H1 (cell line): ENCODE results near the gene LRBA. TPM values are rescaled to one million over a fixed set of nuclear protein-coding genes. Genes with fewer than 3 reads are reported as not detected.

Experiments used
- CTCF ChIA-PET: fragments of 300-600 bp; sonication (Branson Sonifier 250); formaldehyde crosslinking; loops from one replicate; lab custom pipeline; 2021; ENCODE audit not compliant: partially characterized antibody; lab: Charles Lee
- POLR2A ChIA-PET: fragments of 300-600 bp; sonication (Branson Sonifier 250); formaldehyde crosslinking; loops from one replicate; lab custom pipeline; 2021; ENCODE audit warnings: inconsistent platforms; ENCODE audit not compliant: partially characterized antibody; lab: Charles Lee
- DNase-seq, 2 experiments: peaks; one replicate each; pipeline versions ENCODE4 v3.0.0 to v3.0.0-alpha.2; 2010 to 2022; ENCODE audit warnings: low spot score in 2 of 2, low read depth in 1 of 2, mixed read lengths in 1 of 2
- FAIRE-seq: peaks from 2 replicates; lab custom pipeline; 2011; peaks lifted over from hg19 to GRCh38; lab: Jason Lieb, UNC
- H2AFZ ChIP-seq: 2 replicates; pipeline ENCODE4 v1.8.1; 2012; ENCODE audit warnings: low read length, inconsistent platforms
- H2AK5ac ChIP-seq: 2 replicates; pipeline ENCODE4 v1.6.1; 2013; ENCODE audit warnings: low read depth, low read length
- H2BK120ac ChIP-seq: replicated peaks from 2 replicates; pipeline ENCODE3; 2013; ENCODE audit warnings: low read depth, low read length, inconsistent platforms
- H2BK12ac ChIP-seq: 2 replicates; pipeline ENCODE4 v1.6.1; 2013; ENCODE audit warnings: low read depth, low read length
- H2BK15ac ChIP-seq: 2 replicates; pipeline ENCODE4 v1.6.1; 2013; ENCODE audit warnings: low read length
- H2BK20ac ChIP-seq: 2 replicates; pipeline ENCODE4 v1.6.1; 2013; ENCODE audit warnings: low read length
- H2BK5ac ChIP-seq: 2 replicates; pipeline ENCODE4 v1.6.1; 2013; ENCODE audit warnings: low read depth, low read length
- H3K14ac ChIP-seq: 2 replicates; pipeline ENCODE4 v1.6.1; 2013; ENCODE audit warnings: inconsistent platforms; ENCODE audit not compliant: insufficient read length
- H3K18ac ChIP-seq: 2 replicates; pipeline ENCODE4 v1.6.1; 2013; ENCODE audit warnings: low read length; ENCODE audit errors: extremely low read depth
- H3K23ac ChIP-seq: 2 replicates; pipeline ENCODE4 v1.6.1; 2013; ENCODE audit warnings: inconsistent platforms; ENCODE audit not compliant: insufficient read length
- H3K23me2 ChIP-seq: 2 replicates; pipeline ENCODE4 v1.6.1; 2013; ENCODE audit warnings: low read depth, low read length
- H3K27ac ChIP-seq: 2 replicates; pipeline ENCODE4 v1.6.1; 2011; ENCODE audit warnings: low read depth, low read length, inconsistent platforms
- H3K27me3 ChIP-seq, 4 experiments: replicated peaks in 1 of 4; 1 replicate in 1 of 4; 2 replicates in 3 of 4; pipeline versions ENCODE4 v1.6.1 to v1.8.1; 2011 to 2013; ENCODE audit warnings: low read length in 3 of 4, mild to moderate bottlenecking in 3 of 4, inconsistent platforms in 2 of 4, mixed read lengths in 2 of 4, moderate library complexity in 1 of 4; ENCODE audit not compliant: control insufficient read depth in 3 of 4, insufficient read depth in 3 of 4; ENCODE audit errors: extremely low read depth in 1 of 4
- H3K36me3 ChIP-seq, 4 experiments: 2 replicates each; pipeline versions ENCODE4 v1.6.1 to v1.8.1; 2011 to 2013; ENCODE audit warnings: mild to moderate bottlenecking in 4 of 4, low read length in 3 of 4, moderate library complexity in 2 of 4, control low read depth in 1 of 4, inconsistent platforms in 1 of 4; ENCODE audit not compliant: insufficient read depth in 4 of 4, control insufficient read depth in 2 of 4
- H3K4ac ChIP-seq: replicated peaks from 2 replicates; pipeline ENCODE3; 2013; ENCODE audit warnings: low read length, low read depth, mixed read lengths, inconsistent platforms; ENCODE audit not compliant: insufficient read length
- H3K4me1 ChIP-seq, 4 experiments: replicated peaks in 1 of 4; 1 replicate in 1 of 4; 2 replicates in 3 of 4; pipeline versions ENCODE4 v1.6.1 to v1.8.1; 2011 to 2013; ENCODE audit warnings: low read length in 3 of 4, inconsistent platforms in 2 of 4, mixed read lengths in 1 of 4; ENCODE audit not compliant: insufficient read depth in 4 of 4, control insufficient read depth in 3 of 4
- H3K4me2 ChIP-seq, 2 experiments: 2 replicates each; pipeline versions ENCODE4 v1.6.1 to v1.8.1; 2011 to 2013; ENCODE audit warnings: low read depth in 2 of 2, low read length in 2 of 2, control low read depth in 1 of 2, inconsistent platforms in 1 of 2, mild to moderate bottlenecking in 1 of 2; ENCODE audit not compliant: insufficient read depth in 1 of 2
- H3K4me3 ChIP-seq, 4 experiments: fragments of 200-600, 300-600 bp in 1 of 4; sonication (generic), shearing (Covaris generic), sonication (Bioruptor Twin) in 1 of 4; 2 replicates each; pipeline versions ENCODE4 v1.5.1 to v1.8.1; 2011 to 2016; ENCODE audit warnings: low read length in 4 of 4, low read depth in 3 of 4, control low read depth in 2 of 4, inconsistent platforms in 2 of 4, mild to moderate bottlenecking in 2 of 4, mixed read lengths in 1 of 4, moderate library complexity in 1 of 4; ENCODE audit not compliant: insufficient read depth in 2 of 4; ENCODE audit errors: extremely low read depth in 1 of 4
- H3K56ac ChIP-seq: replicated peaks from 2 replicates; pipeline ENCODE3; 2013; ENCODE audit warnings: low read depth, mild to moderate bottlenecking, mixed read lengths, low read length, inconsistent platforms; ENCODE audit not compliant: insufficient read length
- H3K79me1 ChIP-seq: 2 replicates; pipeline ENCODE4 v1.6.1; 2013; ENCODE audit warnings: low read depth, low read length, control low read depth
- H3K79me2 ChIP-seq, 2 experiments: 2 replicates each; pipeline versions ENCODE4 v1.6.1 to v1.8.1; 2012 to 2013; ENCODE audit warnings: low read length in 2 of 2, mild to moderate bottlenecking in 2 of 2, inconsistent platforms in 1 of 2; ENCODE audit not compliant: insufficient read depth in 2 of 2, control insufficient read depth in 1 of 2
- H3K9ac ChIP-seq, 4 experiments: replicated peaks in 1 of 4; 1 replicate in 1 of 4; 2 replicates in 3 of 4; pipeline versions ENCODE4 v1.6.1 to v1.8.1; 2011 to 2013; ENCODE audit warnings: low read depth in 3 of 4, low read length in 3 of 4, control low read depth in 2 of 4, mild to moderate bottlenecking in 2 of 4, moderate library complexity in 2 of 4, inconsistent platforms in 1 of 4; ENCODE audit errors: extremely low read depth in 1 of 4
- H3K9me3 ChIP-seq, 2 experiments: 2 replicates each; pipeline versions ENCODE4 v1.6.1 to v1.8.1; 2012 to 2013; ENCODE audit warnings: mild to moderate bottlenecking in 2 of 2, moderate library complexity in 2 of 2, control low read depth in 1 of 2, inconsistent platforms in 1 of 2, low read depth in 1 of 2, low read length in 1 of 2, mixed read lengths in 1 of 2; ENCODE audit not compliant: insufficient read depth in 2 of 2
- H4K20me1 ChIP-seq, 2 experiments: replicated peaks in 1 of 2; 2 replicates each; pipeline versions ENCODE3 to v1.8.1; 2011 to 2013; ENCODE audit warnings: inconsistent platforms in 2 of 2, low read length in 2 of 2, mild to moderate bottlenecking in 1 of 2; ENCODE audit not compliant: insufficient read depth in 2 of 2, control insufficient read depth in 1 of 2
- H4K5ac ChIP-seq: 2 replicates; pipeline ENCODE4 v1.6.1; 2013; ENCODE audit warnings: low read length, low read depth, mixed read lengths, inconsistent platforms; ENCODE audit not compliant: insufficient read length
- H4K8ac ChIP-seq: 2 replicates; pipeline ENCODE4 v1.8.0; 2013; ENCODE audit warnings: mild to moderate bottlenecking, moderate library complexity, low read length, inconsistent platforms; ENCODE audit not compliant: insufficient read depth; ENCODE audit errors: extremely low read depth
- H4K91ac ChIP-seq: replicated peaks from 2 replicates; pipeline ENCODE3; 2013; ENCODE audit warnings: low read length, mixed read lengths, inconsistent platforms; ENCODE audit not compliant: insufficient read length
- BACH1 ChIP-seq: IDR thresholded peaks from 2 replicates; pipeline ENCODE4 v1.6.1; 2012; ENCODE audit warnings: low read length, improper control_type of control experiment
- BCL11A ChIP-seq, 2 experiments: IDR thresholded peaks; one replicate each; pipeline ENCODE4 v1.6.1; 2011; ENCODE audit warnings: low read depth in 2 of 2, low read length in 2 of 2, mild to moderate bottlenecking in 2 of 2
- CTBP2 ChIP-seq: IDR thresholded peaks from 2 replicates; pipeline ENCODE4 v1.7.0; 2011; ENCODE audit warnings: borderline replicate concordance, mild to moderate bottlenecking, moderate library complexity, mixed read lengths, low read length; ENCODE audit not compliant: insufficient read depth, insufficient read length
- KDM4A ChIP-seq: IDR thresholded peaks from one replicate; pipeline ENCODE4 v1.7.1; 2012; ENCODE audit warnings: low read depth, mild to moderate bottlenecking, moderate library complexity, low read length, inconsistent platforms; ENCODE audit not compliant: severe bottlenecking
- RAD21 ChIP-seq, 2 experiments: IDR thresholded peaks in 1 of 2; conservative IDR thresholded peaks in 1 of 2; 2 replicates each; pipeline ENCODE4 v1.6.1; 2011; ENCODE audit warnings: low read depth in 2 of 2, low read length in 2 of 2, improper control_type of control experiment in 1 of 2, inconsistent platforms in 1 of 2, mild to moderate bottlenecking in 1 of 2, moderate library complexity in 1 of 2
- RFX5 ChIP-seq: IDR thresholded peaks from 2 replicates; pipeline ENCODE4 v1.6.1; 2011; ENCODE audit warnings: low read depth, low read length, improper control_type of control experiment, borderline replicate concordance
- SIN3A ChIP-seq, 2 experiments: IDR thresholded peaks in 1 of 2; conservative IDR thresholded peaks in 1 of 2; 2 replicates each; pipeline ENCODE4 v1.6.1; 2011 to 2012; ENCODE audit warnings: low read length in 2 of 2, improper control_type of control experiment in 1 of 2, low read depth in 1 of 2, mild to moderate bottlenecking in 1 of 2
- YY1 ChIP-seq: IDR thresholded peaks from 2 replicates; pipeline ENCODE4 v1.6.1; 2011; ENCODE audit warnings: low read depth, mild to moderate bottlenecking, low read length
- WGBS, 2 experiments: shearing (Covaris generic) in 1 of 2; methylation state at CpG; one replicate each; pipeline versions ENCODE4 v1.1.6 to v1.1.7; 2013 to 2015; ENCODE audit warnings: low lambda C conversion rate in 2 of 2, mixed read lengths in 2 of 2, inconsistent platforms in 1 of 2, low coverage in 1 of 2, missing lambda C conversion rate in 1 of 2; ENCODE audit not compliant: insufficient replicate concordance in 2 of 2, insufficient coverage in 1 of 2, insufficient read length in 1 of 2; ENCODE audit errors: extremely low coverage in 1 of 2, missing lambda C conversion rate in 1 of 2; 5-methylcytosine and 5-hydroxymethylcytosine counted together
- polyA plus RNA-seq, 7 experiments: library from polyadenylated mRNA; depleted of rRNA in 3 of 7; stranded (reverse) in 5 of 7; unstranded in 2 of 7; fragments of >200 nt in 5 of 7; fragments of 200-250 nt in 2 of 7; gene quantifications; 1 replicate in 5 of 7; 2 replicates in 1 of 7; 4 replicates in 1 of 7; pipeline versions ENCODE4 v1.2.1 to v1.2.3, GENCODE V29; 2011 to 2013; ENCODE audit warnings: missing spikeins in 2 of 7, mixed read lengths in 2 of 7
- total RNA-seq: library from RNA; stranded (reverse); fragmentation: NEBNext Ultra II Directional; extraction: Animal tissue kit (Norgen Biotek cat#: 25700); gene quantifications from 2 replicates; pipeline ENCODE4 v1.2.1, GENCODE V29; 2021
- TF ChIP-seq, protein P1 (sequence below): IDR thresholded peaks from 2 replicates; pipeline ENCODE4 v1.6.1; 2012; ENCODE audit warnings: low read length, inconsistent platforms
- TF ChIP-seq, protein P2 (sequence below): IDR thresholded peaks from 2 replicates; pipeline ENCODE4 v1.6.1; 2012; ENCODE audit warnings: inconsistent platforms
- TF ChIP-seq, protein P3 (sequence below): IDR thresholded peaks from 2 replicates; pipeline ENCODE4 v1.6.1; 2012; ENCODE audit warnings: inconsistent platforms

The LRBA gene
- total and polyA plus RNA-seq, 2 of the 8 experiments (the other 6 are each of a cell fraction or from before 2014, with no cell fraction given) = 54.6 to 83.2 TPM

DNA sequence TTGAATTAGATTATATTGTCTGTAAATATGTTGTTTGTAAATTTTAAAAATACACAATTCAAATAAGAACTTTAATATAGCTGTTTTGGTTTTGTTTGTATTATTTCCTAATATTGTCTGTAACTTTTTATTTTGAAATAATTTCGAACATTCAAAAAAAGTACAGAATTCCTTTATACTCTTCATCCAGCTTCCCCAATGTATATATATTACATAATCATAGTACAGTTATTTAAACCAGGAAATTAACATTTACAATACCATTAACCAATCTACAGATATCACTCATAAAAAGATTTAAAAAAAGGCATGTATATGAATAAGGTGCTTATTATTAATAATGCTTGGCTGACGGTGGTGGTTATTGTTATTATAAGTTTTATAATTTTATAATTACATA lies 84.1 kb downstream of the LRBA start:
- Histone ChIP-seq H3K14ac (no peak overlapping the region), H3K79me1 (peaks cover 2% of the 10 kb centered on the region; the same call in 1 of the 2 replicates), H2BK12ac (no peak overlapping the region), H3K27ac (no peak overlapping the region), H3K23me2 (no peaks in the 10 kb centered on the region), H3K9ac (no peak overlapping the region), H3K79me2 (peaks cover 0 to 30% of the 10 kb centered on the region in 2 experiments; a peak in 2 of 4 replicates), H4K20me1 (peaks cover 0 to 2% of the 10 kb centered on the region in 2 experiments), H3K9me3 (no peaks in the 10 kb centered on the region), H2AK5ac (no peak overlapping the region), H3K36me3 (peaks cover 0 to 6% (median 1%) of the 10 kb centered on the region in 4 experiments; a peak in 1 of 8 replicates), H3K18ac (no peak overlapping the region), H3K4me1 (no peaks in the 10 kb centered on the region), H3K23ac (no peak overlapping the region), H2BK20ac (no peak overlapping the region), H4K91ac (no peak overlapping the region), H3K4me2 (no peak overlapping the region), H2BK120ac (no peak overlapping the region), H4K8ac (no peak overlapping the region), H3K4ac (no peak overlapping the region), H2BK5ac (no peak overlapping the region), H3K27me3 (no peaks in the 10 kb centered on the region), H3K4me3 (no peak overlapping the region), H2AFZ (no peak overlapping the region), H2BK15ac (no peak overlapping the region), H3K56ac (no peak overlapping the region), H4K5ac (no peak overlapping the region)
- no peak for DNase-seq
- WGBS, 2 experiments = 92% methylated on average over 2 of the region's 2 CpGs; no CpG with 5 or more reads in 1 of the 2 experiments
- FAIRE-seq = no peak
- CTCF ChIA-PET = no interaction called here
- POLR2A ChIA-PET = no interaction called here
- no peak for TF ChIP-seq CTBP2
- no peak for TF ChIP-seq BCL11A (IDR thresholded peaks at IDR 0.05; ENCODE audit: low read depth in 2 of 2, low read length in 2 of 2)
- TF ChIP-seq RAD21 (IDR thresholded peaks at IDR 0.05 in 1 of 2, conservative IDR thresholded peaks at IDR 0.05 in 1 of 2; ENCODE audit: low read depth in 2 of 2, low read length in 2 of 2) = no peak
- no peak for TF ChIP-seq YY1
- TF ChIP-seq, protein P1, sequence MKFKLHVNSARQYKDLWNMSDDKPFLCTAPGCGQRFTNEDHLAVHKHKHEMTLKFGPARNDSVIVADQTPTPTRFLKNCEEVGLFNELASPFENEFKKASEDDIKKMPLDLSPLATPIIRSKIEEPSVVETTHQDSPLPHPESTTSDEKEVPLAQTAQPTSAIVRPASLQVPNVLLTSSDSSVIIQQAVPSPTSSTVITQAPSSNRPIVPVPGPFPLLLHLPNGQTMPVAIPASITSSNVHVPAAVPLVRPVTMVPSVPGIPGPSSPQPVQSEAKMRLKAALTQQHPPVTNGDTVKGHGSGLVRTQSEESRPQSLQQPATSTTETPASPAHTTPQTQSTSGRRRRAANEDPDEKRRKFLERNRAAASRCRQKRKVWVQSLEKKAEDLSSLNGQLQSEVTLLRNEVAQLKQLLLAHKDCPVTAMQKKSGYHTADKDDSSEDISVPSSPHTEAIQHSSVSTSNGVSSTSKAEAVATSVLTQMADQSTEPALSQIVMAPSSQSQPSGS = no peak
- TF ChIP-seq, protein P2, sequence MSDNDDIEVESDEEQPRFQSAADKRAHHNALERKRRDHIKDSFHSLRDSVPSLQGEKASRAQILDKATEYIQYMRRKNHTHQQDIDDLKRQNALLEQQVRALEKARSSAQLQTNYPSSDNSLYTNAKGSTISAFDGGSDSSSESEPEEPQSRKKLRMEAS = no peak
- no peak for TF ChIP-seq KDM4A
- TF ChIP-seq BACH1 = no peak
- TF ChIP-seq, protein P3, sequence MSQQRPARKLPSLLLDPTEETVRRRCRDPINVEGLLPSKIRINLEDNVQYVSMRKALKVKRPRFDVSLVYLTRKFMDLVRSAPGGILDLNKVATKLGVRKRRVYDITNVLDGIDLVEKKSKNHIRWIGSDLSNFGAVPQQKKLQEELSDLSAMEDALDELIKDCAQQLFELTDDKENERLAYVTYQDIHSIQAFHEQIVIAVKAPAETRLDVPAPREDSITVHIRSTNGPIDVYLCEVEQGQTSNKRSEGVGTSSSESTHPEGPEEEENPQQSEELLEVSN = no peak
- no peak for TF ChIP-seq SIN3A (conservative IDR thresholded peaks at IDR 0.05 in 1 of 2, IDR thresholded peaks at IDR 0.05 in 1 of 2; ENCODE audit: low read depth in 1 of 2, low read length in 2 of 2)
- TF ChIP-seq RFX5 = no peak
